Astrocyte of the cerebellum (primary cell): Measurements from ENCODE around the gene HNRNPLL.

Experiments used
- DNase-seq: peaks from one replicate; pipeline ENCODE4 v3.0.0-alpha.2; 2011; ENCODE audit warnings: low read depth
- H3K4me3 ChIP-seq: 2 replicates; pipeline ENCODE4 v1.5.1; 2011; ENCODE audit warnings: mild to moderate bottlenecking, low read depth, low read length, moderate library complexity
- CTCF ChIP-seq: IDR thresholded peaks from 2 replicates; pipeline ENCODE4 v1.5.1; 2012; ENCODE audit warnings: low read length, low read depth, moderate library complexity, mild to moderate bottlenecking; ENCODE audit errors: missing control alignments
- in situ Hi-C: cut with HindIII; loops from 2 replicates; pipeline ENCODE4 v1.10.0; 2017; ENCODE audit warnings: low sequenced_read_pairs

The HNRNPLL gene

DNA sequence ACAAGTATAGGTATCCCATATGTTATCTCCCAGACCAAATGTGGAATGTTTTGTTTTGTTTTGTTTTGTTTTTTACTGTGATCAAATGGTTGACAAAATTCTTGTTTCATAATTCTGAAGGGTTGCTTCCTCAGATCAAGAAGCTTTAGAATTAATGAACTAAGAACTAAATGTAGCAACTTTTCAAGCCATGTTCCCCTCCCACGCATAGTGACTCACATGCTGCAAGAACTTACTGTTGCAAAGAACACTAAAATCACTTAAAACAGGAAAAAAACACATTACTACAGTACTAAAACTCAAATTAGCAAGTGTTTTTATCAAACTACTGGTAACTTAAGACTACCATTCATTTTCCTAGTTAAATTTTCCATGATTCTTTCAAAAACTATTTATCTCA is 30.6 kb downstream of the HNRNPLL start:
- in situ Hi-C loops: loop anchor here (5.0 kb wide), 1 partner anchor 170 kb away; no protein-coding TSS in a partner anchor
- no peak for TF ChIP-seq CTCF
- no peak for DNase-seq
- H3K4me3 ChIP-seq: no peak overlapping the region

DNA sequence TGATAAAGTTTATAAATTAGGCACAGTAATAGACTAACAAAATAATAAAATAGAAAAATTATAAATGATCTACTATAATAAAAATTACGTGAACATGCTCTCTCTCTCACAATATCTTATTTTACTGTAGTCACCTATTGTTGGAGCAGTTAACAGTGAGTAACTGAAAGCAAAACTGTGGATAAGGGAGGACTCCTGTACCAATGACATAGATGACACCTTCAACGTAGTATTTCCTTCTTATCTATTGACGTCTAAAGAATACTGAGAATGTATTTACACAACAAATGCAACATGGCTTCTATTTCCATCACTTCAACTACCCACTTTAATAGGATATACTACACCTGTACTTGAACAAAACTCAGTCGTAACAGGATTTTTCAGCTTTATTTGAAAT is 31.5 kb downstream of the HNRNPLL start:
- in situ Hi-C loops: loop anchor here (5.0 kb wide), 1 partner anchor 171 kb away; no protein-coding TSS in a partner anchor
- TF ChIP-seq CTCF: no peak
- no peak overlapping the region for H3K4me3 ChIP-seq
- no peak for DNase-seq

GRCh38 chr2:38568724-38569436 is 33.8 kb downstream of the HNRNPLL start:
- no peak for DNase-seq
- in situ Hi-C loops: no loop called here
- H3K4me3 ChIP-seq: no peak overlapping the region
- TF ChIP-seq CTCF: no peak

DNA sequence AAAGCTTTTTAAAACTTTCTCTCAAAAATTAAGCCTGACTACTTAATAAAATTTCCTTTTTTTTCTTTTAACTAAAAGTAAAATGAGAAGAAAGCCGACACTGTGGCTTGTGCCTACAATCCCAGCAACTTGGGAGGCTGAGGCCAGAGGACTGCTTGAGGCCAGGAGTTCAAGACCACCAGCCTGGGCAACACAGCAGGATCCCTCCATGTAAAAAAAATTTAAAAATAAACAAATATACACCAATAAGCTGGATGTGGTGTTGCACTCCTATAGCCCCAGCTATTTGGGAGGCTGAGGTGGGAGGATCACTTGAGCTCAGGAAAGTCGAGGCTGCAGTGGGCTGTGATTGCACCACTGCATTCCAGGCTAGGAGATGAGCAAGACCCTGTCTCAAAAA is 37.4 kb downstream of the HNRNPLL start:
- H3K4me3 ChIP-seq: no peak overlapping the region
- in situ Hi-C loops: no loop called here
- no peak for TF ChIP-seq CTCF
- no peak for DNase-seq

DNA sequence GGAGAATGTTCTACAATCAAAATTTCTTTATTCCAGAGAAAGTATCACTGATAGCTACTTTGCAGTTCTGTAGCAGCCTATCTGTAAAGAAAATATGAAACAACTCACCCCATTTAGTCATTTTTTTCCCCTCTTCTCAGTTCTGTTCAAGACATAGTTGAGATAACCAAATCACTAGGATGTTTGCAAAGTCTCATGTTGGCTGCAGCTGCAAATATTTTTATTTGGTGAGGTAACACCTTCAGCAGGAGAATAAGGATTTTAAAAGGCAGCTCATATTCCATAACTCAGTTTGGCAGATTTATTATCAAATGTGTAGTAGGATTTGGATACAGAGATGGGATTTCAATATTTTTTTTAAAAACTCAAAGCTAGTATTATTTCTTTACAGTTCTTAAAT is 41.0 kb downstream of the HNRNPLL start:
- DNase-seq: no peak
- in situ Hi-C loops: no loop called here
- H3K4me3 ChIP-seq: no peak overlapping the region
- no peak for TF ChIP-seq CTCF

DNA sequence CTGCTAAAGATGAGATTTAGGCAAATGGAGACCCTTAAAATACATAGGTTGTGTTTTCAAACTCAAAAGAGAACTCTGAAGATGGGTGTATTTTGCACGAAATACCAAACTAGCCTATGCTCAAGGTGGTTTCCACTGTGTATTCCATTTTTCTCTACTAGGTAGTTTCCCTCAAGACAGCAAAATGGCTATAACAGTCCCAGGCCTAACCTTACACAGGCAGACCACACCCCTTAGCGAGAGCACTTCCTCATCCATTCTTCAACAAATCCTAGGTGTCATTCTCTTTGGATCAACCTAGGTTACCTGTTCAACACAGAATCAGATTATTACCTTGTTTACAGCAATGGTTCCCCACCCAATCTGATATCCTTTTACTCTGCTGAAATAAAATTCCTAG is 42.6 kb downstream of the HNRNPLL start:
- no peak for TF ChIP-seq CTCF
- no peak for DNase-seq
- in situ Hi-C loops: no loop called here
- no peak overlapping the region for H3K4me3 ChIP-seq
